WERI-Rb-1 (cell line): ENCODE results near the gene SIK2.

Source experiments
- DNase-seq: peaks from one replicate; pipeline ENCODE4 v3.0.0-alpha.2; 2020
- H3K27ac ChIP-seq: fragments of 250-450 bp; sonication (Bioruptor Pico); 2 replicates; pipeline ENCODE4 v1.5.1; 2020; ENCODE audit warnings: mild to moderate bottlenecking, moderate library complexity
- H3K27me3 ChIP-seq: fragments of 250-450 bp; sonication (Bioruptor Pico); 2 replicates; pipeline ENCODE4 v1.5.1; 2021; ENCODE audit warnings: mild to moderate bottlenecking, low read depth, moderate library complexity; ENCODE audit not compliant: insufficient read depth, severe bottlenecking
- H3K36me3 ChIP-seq: fragments of 250-450 bp; sonication (Bioruptor Pico); 2 replicates; pipeline ENCODE4 v1.5.1; 2020; ENCODE audit warnings: mild to moderate bottlenecking, moderate library complexity
- H3K4me3 ChIP-seq: 2 replicates; pipeline ENCODE4 v1.5.1; 2011; ENCODE audit warnings: low read depth, mild to moderate bottlenecking, control low read depth, low read length
- H3K9me3 ChIP-seq: fragments of 250-450 bp; sonication (Bioruptor Pico); 2 replicates; pipeline ENCODE4 v1.5.1; 2021; ENCODE audit warnings: mild to moderate bottlenecking, moderate library complexity; ENCODE audit not compliant: severe bottlenecking
- TF ChIP-seq, protein P1 (sequence below): IDR thresholded peaks from 2 replicates; pipeline ENCODE4 v1.5.1; 2011; ENCODE audit warnings: low read depth, mild to moderate bottlenecking, control low read depth, inconsistent platforms, low read length

Gene SIK2

DNA sequence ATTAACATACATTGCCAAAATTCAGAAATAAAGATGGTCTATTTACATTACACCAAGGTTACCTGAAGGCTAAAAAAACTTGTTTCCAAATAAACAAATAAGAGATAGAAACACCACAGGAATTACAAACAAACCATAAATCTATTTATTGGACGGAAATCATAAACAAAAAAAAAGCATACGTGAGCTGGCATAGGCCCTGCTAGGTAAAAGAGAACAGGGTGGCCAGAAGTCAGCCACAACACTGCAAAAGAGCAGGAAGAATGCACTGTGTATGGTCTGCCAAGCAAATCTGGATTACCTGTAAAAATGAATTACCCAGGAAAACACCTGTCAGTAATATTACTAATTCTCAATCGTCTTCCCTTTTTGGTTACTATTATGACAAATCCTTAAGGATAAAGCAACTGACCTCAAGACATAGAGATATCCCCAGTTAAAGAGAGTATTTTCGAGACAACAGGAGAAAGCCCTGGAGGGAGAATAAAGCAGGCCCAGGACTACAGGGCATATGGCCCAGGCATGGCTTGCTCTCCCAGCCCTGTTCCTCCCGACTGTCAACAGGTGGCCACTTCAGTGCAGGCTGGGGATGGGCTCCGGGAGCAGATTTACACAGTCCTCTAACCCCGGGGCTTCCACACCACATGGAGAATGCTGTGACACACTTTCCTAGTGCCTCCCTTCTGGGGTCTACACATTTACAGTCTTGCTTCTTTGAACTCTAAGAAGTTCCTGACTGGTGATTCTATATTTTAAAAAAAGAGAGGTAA lies 146.0 kb downstream of the SIK2 start:
- Histone ChIP-seq H3K4me3 (no peak overlapping the region), H3K36me3 (peaks cover 71% of the 10 kb centered on the region), H3K9me3 (no peaks in the 10 kb centered on the region), H3K27me3 (no peaks in the 10 kb centered on the region), H3K27ac (no peak overlapping the region)
- TF ChIP-seq, protein P1, sequence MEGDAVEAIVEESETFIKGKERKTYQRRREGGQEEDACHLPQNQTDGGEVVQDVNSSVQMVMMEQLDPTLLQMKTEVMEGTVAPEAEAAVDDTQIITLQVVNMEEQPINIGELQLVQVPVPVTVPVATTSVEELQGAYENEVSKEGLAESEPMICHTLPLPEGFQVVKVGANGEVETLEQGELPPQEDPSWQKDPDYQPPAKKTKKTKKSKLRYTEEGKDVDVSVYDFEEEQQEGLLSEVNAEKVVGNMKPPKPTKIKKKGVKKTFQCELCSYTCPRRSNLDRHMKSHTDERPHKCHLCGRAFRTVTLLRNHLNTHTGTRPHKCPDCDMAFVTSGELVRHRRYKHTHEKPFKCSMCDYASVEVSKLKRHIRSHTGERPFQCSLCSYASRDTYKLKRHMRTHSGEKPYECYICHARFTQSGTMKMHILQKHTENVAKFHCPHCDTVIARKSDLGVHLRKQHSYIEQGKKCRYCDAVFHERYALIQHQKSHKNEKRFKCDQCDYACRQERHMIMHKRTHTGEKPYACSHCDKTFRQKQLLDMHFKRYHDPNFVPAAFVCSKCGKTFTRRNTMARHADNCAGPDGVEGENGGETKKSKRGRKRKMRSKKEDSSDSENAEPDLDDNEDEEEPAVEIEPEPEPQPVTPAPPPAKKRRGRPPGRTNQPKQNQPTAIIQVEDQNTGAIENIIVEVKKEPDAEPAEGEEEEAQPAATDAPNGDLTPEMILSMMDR: no peak
- peak; percentile 50 for DNase-seq

DNA sequence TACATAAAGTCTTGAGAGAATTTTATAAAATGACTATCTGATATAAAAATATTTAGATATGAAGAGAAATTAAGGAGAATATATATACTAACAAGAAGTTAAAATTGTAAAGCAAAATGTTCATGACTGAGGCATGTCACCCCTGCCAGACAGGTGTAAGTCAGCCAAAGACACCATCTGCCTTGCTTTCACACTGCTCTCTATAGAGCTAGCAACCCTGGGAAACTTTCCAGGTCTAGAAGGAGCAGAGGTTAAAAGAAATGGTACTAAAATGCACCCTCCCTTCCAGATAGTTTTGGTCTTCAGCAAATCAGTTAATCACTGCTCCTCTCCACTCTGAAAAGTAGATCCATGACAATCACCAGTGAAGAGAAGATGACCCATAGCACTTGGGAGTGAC lies 147.4 kb downstream of the SIK2 start:
- Histone ChIP-seq H3K36me3 (peaks cover 75% of the 10 kb centered on the region), H3K27ac (no peak overlapping the region), H3K9me3 (no peaks in the 10 kb centered on the region), H3K27me3 (no peaks in the 10 kb centered on the region), H3K4me3 (no peak overlapping the region)
- TF ChIP-seq, protein P1: no peak
- no peak for DNase-seq

DNA sequence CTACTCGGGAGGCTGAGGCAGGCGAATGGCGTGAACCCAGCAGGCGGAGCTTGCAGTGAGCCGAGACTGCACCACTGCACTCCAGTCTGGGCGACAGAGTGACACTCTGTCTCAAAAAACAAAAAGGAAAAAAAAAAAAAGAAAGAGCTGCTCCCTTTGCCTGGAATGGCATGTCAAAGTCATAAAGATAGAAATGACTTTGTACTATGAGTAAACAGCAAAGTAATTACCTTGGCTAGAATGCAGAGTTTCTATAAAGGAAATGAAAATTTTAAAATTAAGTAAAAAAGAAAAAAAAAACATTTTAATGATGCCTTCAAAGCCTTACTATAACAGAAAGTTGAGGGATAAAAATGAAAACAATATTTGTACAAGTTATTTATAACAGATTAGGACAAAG lies 153.8 kb downstream of the SIK2 start:
- TF ChIP-seq, protein P1: no peak
- Histone ChIP-seq H3K4me3 (no peak overlapping the region), H3K36me3 (peaks cover 76% of the 10 kb centered on the region), H3K9me3 (no peaks in the 10 kb centered on the region), H3K27ac (no peak overlapping the region), H3K27me3 (no peaks in the 10 kb centered on the region)
- DNase-seq: no peak

DNA sequence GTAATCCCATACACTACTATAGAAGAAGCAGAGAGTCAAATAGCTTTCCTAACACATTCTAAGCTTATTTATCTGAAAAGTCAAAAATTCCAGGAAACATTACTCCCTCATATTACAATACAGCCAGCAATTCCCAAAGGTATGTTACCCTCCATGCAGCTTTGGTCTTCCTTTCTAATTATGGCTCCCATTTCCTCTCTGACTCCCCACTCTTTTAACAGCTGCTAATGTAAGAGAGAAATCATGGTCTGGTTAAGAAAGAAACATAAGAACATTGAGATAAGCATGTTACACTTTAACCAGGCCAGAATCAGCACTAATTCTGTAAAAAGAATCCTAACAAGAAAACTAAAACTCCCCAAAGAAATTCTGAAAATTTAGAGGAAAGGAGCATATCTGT lies 157.1 kb downstream of the SIK2 start:
- no peak for DNase-seq
- Histone ChIP-seq H3K27me3 (no peaks in the 10 kb centered on the region), H3K9me3 (no peaks in the 10 kb centered on the region), H3K4me3 (no peak overlapping the region), H3K27ac (no peak overlapping the region), H3K36me3 (peaks cover 78% of the 10 kb centered on the region)
- TF ChIP-seq, protein P1: no peak

DNA sequence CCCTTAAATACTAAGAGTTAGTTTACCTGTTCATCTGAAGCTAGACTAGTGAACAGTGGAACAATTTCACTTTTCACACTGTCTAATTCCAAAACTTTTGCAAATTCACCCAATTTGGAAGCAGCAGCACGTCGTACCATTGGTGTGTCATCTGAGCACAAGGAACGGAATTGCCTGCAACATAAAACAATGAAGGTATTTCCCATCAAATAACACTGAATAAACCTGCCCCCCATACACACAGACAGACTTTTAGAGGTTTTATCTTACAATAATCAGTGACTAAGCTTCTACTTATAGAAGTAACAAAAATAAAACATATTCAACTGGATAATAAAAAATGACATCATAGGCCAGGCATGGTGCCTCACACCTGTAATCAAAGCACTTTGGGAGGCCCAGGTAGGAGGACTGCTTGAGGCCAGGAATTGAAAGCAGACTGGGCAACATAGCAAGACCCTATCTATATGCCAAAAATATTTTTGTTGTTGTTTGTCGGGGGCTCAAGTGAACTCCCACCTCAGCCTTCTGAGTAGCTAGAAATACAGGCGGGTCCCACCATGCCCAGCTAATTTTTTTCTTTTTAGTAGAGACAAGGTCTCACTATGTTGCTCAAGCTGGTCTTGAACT lies 157.6 kb downstream of the SIK2 start:
- Histone ChIP-seq H3K36me3 (peaks cover 81% of the 10 kb centered on the region), H3K27me3 (no peaks in the 10 kb centered on the region), H3K27ac (no peak overlapping the region), H3K4me3 (no peak overlapping the region), H3K9me3 (no peaks in the 10 kb centered on the region)
- DNase-seq: no peak
- TF ChIP-seq, protein P1: no peak
